Neural cell (in vitro differentiated cells): ENCODE measurements around the gene KCNH6. TPM values are rescaled to one million over a fixed set of nuclear protein-coding genes. Genes with fewer than 3 reads are reported as not detected.

ENCODE experiments used
- H2AFZ ChIP-seq: fragments of 200-600, 300-800 bp; sonication (generic), shearing (Covaris generic); 2 replicates; pipeline ENCODE4 v1.6.0; 2014; ENCODE audit warnings: low read depth, mild to moderate bottlenecking, antibody characterized with exemption, low read length, moderate library complexity
- H3F3A ChIP-seq: fragments of 200-600 bp; shearing (Covaris generic); 2 replicates; pipeline ENCODE4 v1.6.1; 2016; ENCODE audit warnings: mild to moderate bottlenecking, moderate library complexity, mixed read lengths, antibody characterized with exemption, low read length; ENCODE audit not compliant: insufficient read depth, poor library complexity, severe bottlenecking
- H3K27ac ChIP-seq: fragments of 200-600, 300-800 bp; sonication (generic), shearing (Covaris generic); 2 replicates; pipeline ENCODE4 v1.5.1; 2014; ENCODE audit warnings: mild to moderate bottlenecking, low read length, moderate library complexity
- H3K27me3 ChIP-seq: fragments of 300-800, 200-600 bp; sonication (generic), shearing (Covaris generic); 2 replicates; pipeline ENCODE4 v1.6.0; 2014; ENCODE audit warnings: mild to moderate bottlenecking, low read depth, low read length, moderate library complexity; ENCODE audit not compliant: insufficient read depth
- H3K36me3 ChIP-seq: fragments of 300-800, 200-600 bp; sonication (generic), shearing (Covaris generic); 2 replicates; pipeline ENCODE4 v1.5.1; 2014; ENCODE audit warnings: mild to moderate bottlenecking, antibody characterized with exemption, low read length, moderate library complexity; ENCODE audit not compliant: insufficient read depth
- H3K4me2 ChIP-seq: fragments of 300-800, 200-600 bp; sonication (generic), shearing (Covaris generic); 2 replicates; pipeline ENCODE4 v1.6.0; 2014; ENCODE audit warnings: mild to moderate bottlenecking, low read length
- H3K4me3 ChIP-seq: fragments of 300-800, 200-600 bp; sonication (generic), shearing (Covaris generic); 2 replicates; pipeline ENCODE4 v1.5.1; 2014; ENCODE audit warnings: mild to moderate bottlenecking, low read length, moderate library complexity
- H3K79me2 ChIP-seq: fragments of 200-600 bp; shearing (Covaris generic); replicated peaks from 2 replicates; pipeline ENCODE4 v1.6.0; 2014; ENCODE audit warnings: mild to moderate bottlenecking, low read length, moderate library complexity; ENCODE audit not compliant: insufficient read depth
- H3K9ac ChIP-seq: fragments of 300-800, 200-600 bp; sonication (generic), shearing (Covaris generic); 2 replicates; pipeline ENCODE4 v1.6.1; 2016; ENCODE audit warnings: mild to moderate bottlenecking, low read length, mixed read lengths
- H3K9me2 ChIP-seq: fragments of 200-600 bp; shearing (Covaris generic); 2 replicates; pipeline ENCODE4 v1.6.1; 2016; ENCODE audit warnings: mild to moderate bottlenecking, low read length, mixed read lengths; ENCODE audit not compliant: insufficient read depth
- H3K9me3 ChIP-seq: fragments of 200-600, 300-800 bp; sonication (generic), shearing (Covaris generic); 2 replicates; pipeline ENCODE4 v1.6.1; 2016; ENCODE audit warnings: mild to moderate bottlenecking, mixed run types, low read length, moderate library complexity, mixed read lengths
- H4K20me1 ChIP-seq: fragments of 200-600 bp; shearing (Covaris generic); 2 replicates; pipeline ENCODE4 v1.6.1; 2016; ENCODE audit warnings: mild to moderate bottlenecking, mixed run types; ENCODE audit not compliant: insufficient read depth
- EP300 ChIP-seq: fragments of 450-650 bp; conservative IDR thresholded peaks from 2 replicates; pipeline ENCODE4 v1.6.1; 2014; ENCODE audit warnings: antibody characterized with exemption, mild to moderate bottlenecking, moderate library complexity; ENCODE audit not compliant: poor library complexity, severe bottlenecking
- EZH2 ChIP-seq: fragments of 200-600, 300-800 bp; shearing (Covaris generic), sonication (generic); IDR thresholded peaks from 2 replicates; pipeline ENCODE4 v1.6.1; 2014; ENCODE audit warnings: antibody characterized with exemption, low read length, borderline replicate concordance, mild to moderate bottlenecking; ENCODE audit not compliant: insufficient read depth, poor library complexity, severe bottlenecking
- MXI1 ChIP-seq: fragments of 450-650 bp; conservative IDR thresholded peaks from 2 replicates; pipeline ENCODE4 v1.6.1; 2014; ENCODE audit warnings: antibody characterized with exemption, mild to moderate bottlenecking; ENCODE audit not compliant: poor library complexity, severe bottlenecking
- POLR2AphosphoS5 ChIP-seq: IDR thresholded peaks from 2 replicates; pipeline ENCODE4 v1.6.1; 2012
- RAD21 ChIP-seq: fragments of 450-650 bp; conservative IDR thresholded peaks from 2 replicates; pipeline ENCODE4 v1.6.1; 2014; ENCODE audit warnings: antibody characterized with exemption, mild to moderate bottlenecking, moderate library complexity
- REST ChIP-seq: IDR thresholded peaks from 2 replicates; pipeline ENCODE4 v1.6.1; 2012; ENCODE audit warnings: borderline replicate concordance
- SMC3 ChIP-seq: fragments of 450-650 bp; conservative IDR thresholded peaks from 2 replicates; pipeline ENCODE4 v1.6.1; 2014; ENCODE audit warnings: antibody characterized with exemption, mild to moderate bottlenecking, moderate library complexity; ENCODE audit not compliant: poor library complexity
- TAF1 ChIP-seq: IDR thresholded peaks from 2 replicates; pipeline ENCODE4 v1.6.1; 2012; ENCODE audit warnings: low read depth
- polyA plus RNA-seq: library from polyadenylated mRNA; depleted of rRNA; stranded (reverse); fragments of >200 nt; gene quantifications from 2 replicates; pipeline ENCODE4 v1.2.3, GENCODE V29; 2014
- TF ChIP-seq, protein P1 (sequence below): fragments of 450-650 bp; IDR thresholded peaks from 2 replicates; pipeline ENCODE4 v1.5.1; 2014; ENCODE audit warnings: antibody characterized with exemption, mild to moderate bottlenecking, moderate library complexity; ENCODE audit not compliant: poor library complexity, severe bottlenecking

KCNH6 gene
- polyA plus RNA-seq, 1 donor from 2014 or later: not detected

GRCh38 chr17:63506627-63507026, 16.5 kb upstream of the KCNH6 start:
- TF ChIP-seq EZH2 (no peak), POLR2AphosphoS5 (no peak), MXI1 (no peak), REST (no peak), SMC3 (no peak)
- TF ChIP-seq, protein P1, sequence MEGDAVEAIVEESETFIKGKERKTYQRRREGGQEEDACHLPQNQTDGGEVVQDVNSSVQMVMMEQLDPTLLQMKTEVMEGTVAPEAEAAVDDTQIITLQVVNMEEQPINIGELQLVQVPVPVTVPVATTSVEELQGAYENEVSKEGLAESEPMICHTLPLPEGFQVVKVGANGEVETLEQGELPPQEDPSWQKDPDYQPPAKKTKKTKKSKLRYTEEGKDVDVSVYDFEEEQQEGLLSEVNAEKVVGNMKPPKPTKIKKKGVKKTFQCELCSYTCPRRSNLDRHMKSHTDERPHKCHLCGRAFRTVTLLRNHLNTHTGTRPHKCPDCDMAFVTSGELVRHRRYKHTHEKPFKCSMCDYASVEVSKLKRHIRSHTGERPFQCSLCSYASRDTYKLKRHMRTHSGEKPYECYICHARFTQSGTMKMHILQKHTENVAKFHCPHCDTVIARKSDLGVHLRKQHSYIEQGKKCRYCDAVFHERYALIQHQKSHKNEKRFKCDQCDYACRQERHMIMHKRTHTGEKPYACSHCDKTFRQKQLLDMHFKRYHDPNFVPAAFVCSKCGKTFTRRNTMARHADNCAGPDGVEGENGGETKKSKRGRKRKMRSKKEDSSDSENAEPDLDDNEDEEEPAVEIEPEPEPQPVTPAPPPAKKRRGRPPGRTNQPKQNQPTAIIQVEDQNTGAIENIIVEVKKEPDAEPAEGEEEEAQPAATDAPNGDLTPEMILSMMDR: no peak
- no peaks in the 10 kb centered on the region for H3K79me2 ChIP-seq
- H3K9me3 ChIP-seq: no peaks in the 10 kb centered on the region
- H3K36me3 ChIP-seq: no peaks in the 10 kb centered on the region
- no peaks in the 10 kb centered on the region for H3F3A ChIP-seq
- no peak overlapping the region for H3K4me2 ChIP-seq
- no peaks in the 10 kb centered on the region for H4K20me1 ChIP-seq
- H3K27me3 ChIP-seq: no peaks in the 10 kb centered on the region
- no peak overlapping the region for H3K27ac ChIP-seq
- no peak overlapping the region for H2AFZ ChIP-seq
- H3K9ac ChIP-seq: no peak overlapping the region
- no peaks in the 10 kb centered on the region for H3K9me2 ChIP-seq
- no peak overlapping the region for H3K4me3 ChIP-seq

DNA sequence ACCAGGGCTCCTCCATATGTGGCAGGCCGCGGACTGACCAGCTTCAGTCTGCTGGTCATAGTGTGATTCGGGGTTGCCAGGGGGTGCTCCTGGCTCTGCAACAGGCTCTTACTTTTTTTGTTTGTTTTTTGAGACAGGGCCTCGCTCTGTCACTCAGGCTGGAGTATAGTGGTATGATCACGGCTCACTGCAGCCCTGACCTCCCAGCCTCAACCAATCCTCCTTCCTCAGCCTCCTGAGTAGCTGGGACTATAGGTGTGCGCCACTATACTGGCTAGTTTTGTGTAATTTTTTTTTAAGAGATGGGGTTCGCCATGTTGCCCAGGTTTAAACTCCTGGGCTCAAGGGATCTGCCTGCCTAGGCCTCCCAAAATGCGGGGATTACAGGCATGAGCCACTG, 11.8 kb upstream of the KCNH6 start:
- TF ChIP-seq EP300: no peak
- H3K27ac ChIP-seq: no peak overlapping the region
- H3K4me3 ChIP-seq: no peak overlapping the region
- H3K27me3 ChIP-seq: no peaks in the 10 kb centered on the region
- no peaks in the 10 kb centered on the region for H3K36me3 ChIP-seq
- no peaks in the 10 kb centered on the region for H4K20me1 ChIP-seq
- no peaks in the 10 kb centered on the region for H3K79me2 ChIP-seq
- no peaks in the 10 kb centered on the region for H3F3A ChIP-seq
- H3K9me2 ChIP-seq: no peaks in the 10 kb centered on the region
- no peak overlapping the region for H3K4me2 ChIP-seq
- H3K9me3 ChIP-seq: no peaks in the 10 kb centered on the region
- no peak overlapping the region for H2AFZ ChIP-seq
- H3K9ac ChIP-seq: no peak overlapping the region

DNA sequence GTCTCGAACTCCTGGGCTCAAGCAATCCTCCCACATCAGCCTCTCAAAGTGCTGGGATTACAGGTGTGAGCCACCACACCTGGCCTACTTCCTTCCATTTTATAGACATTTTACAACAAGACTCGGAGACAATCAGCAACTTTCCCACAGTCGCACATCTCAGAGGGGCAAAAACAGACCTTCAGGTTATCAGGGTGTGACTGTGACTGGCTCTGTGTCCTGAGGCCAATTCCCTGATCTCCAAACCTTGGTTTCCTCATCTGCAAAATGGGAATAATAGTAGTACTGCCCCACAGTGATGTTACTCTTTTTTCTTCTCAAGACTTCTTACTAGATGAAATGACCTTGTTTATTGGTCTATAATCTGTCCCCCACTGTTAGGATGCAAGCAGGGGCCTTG, 10.8 kb upstream of the KCNH6 start:
- no peaks in the 10 kb centered on the region for H3K27me3 ChIP-seq
- H4K20me1 ChIP-seq: no peaks in the 10 kb centered on the region
- no peaks in the 10 kb centered on the region for H3K9me3 ChIP-seq
- H3K4me3 ChIP-seq: no peak overlapping the region
- H3F3A ChIP-seq: no peaks in the 10 kb centered on the region
- H3K9ac ChIP-seq: no peak overlapping the region
- no peaks in the 10 kb centered on the region for H3K79me2 ChIP-seq
- no peak for TF ChIP-seq RAD21
- TF ChIP-seq EP300: no peak
- no peak for TF ChIP-seq POLR2AphosphoS5
- no peak for TF ChIP-seq MXI1
- TF ChIP-seq, protein P1: no peak
- no peak for TF ChIP-seq REST
- TF ChIP-seq TAF1: no peak
- no peak for TF ChIP-seq EZH2
- H3K9me2 ChIP-seq: no peaks in the 10 kb centered on the region
- H3K4me2 ChIP-seq: no peak overlapping the region
- H2AFZ ChIP-seq: no peak overlapping the region
- no peaks in the 10 kb centered on the region for H3K36me3 ChIP-seq
- no peak overlapping the region for H3K27ac ChIP-seq
